GM18511 (cell line): ENCODE results near the gene KRT84.
"Not testable (repeated sequence)": the region's sequence is repeated elsewhere in the genome, so short reads cannot be mapped to it uniquely, and the experiment has no call there.

ENCODE experiments used
- ATAC-seq: cut with Tn5 transposase; IDR thresholded peaks from one replicate; pipeline ENCODE4 v1.9.1; 2021; ENCODE audit warnings: mild to moderate bottlenecking, moderate library complexity; ENCODE audit not compliant: unreplicated experiment

KRT84 gene

GRCh38 chr12:52345041-52345440, 40.4 kb downstream of the KRT84 start:
- not testable (repeated sequence) for ATAC-seq

- no peak for ATAC-seq
Measured at GRCh38 chr12:52344111-52344510, 41.3 kb downstream of the KRT84 start.

- no peak for ATAC-seq
Measured at GRCh38 chr12:52343550-52343949, 41.9 kb downstream of the KRT84 start.

GRCh38 chr12:52342781-52343490, 42.5 kb downstream of the KRT84 start:
- ATAC-seq: no peak

- ATAC-seq: no peak
Measured at GRCh38 chr12:52341066-52341580, 44.3 kb downstream of the KRT84 start.

DNA sequence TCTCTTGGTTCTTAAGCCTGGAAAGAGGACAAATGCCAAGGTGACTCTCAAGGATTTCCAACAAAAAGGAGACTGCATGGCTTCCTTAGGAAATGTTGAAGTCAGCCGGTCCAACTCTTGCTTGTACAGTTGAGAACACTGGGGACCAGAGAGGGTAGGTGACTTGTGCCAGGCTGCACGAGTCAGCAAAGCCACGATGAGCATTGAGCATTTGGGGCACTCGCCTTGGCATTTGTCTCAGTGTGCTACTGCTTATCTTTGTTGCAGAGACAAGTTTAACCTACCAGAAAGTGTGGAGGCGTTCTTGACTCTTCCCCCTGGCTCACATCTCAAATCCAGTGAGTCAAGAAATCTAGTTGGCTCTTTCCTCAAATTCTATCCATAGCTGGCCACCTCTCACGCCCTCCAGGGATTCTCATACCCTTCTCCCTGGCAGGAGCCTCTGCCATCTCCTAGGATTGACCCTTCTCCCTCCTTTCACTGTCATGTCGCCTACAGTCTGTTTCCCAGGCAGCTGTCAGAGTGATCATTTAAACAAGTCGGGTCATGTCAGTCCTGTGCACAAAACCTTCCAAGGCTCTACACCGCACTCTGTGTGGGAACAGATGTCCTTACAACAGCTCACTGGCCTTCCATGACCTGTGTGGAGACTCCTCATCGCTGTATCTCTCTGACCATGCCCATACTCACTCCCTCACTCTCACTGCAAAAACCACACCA, 47.1 kb downstream of the KRT84 start:
- ATAC-seq: no peak

GRCh38 chr12:52337054-52337453, 48.4 kb downstream of the KRT84 start:
- no peak for ATAC-seq

DNA sequence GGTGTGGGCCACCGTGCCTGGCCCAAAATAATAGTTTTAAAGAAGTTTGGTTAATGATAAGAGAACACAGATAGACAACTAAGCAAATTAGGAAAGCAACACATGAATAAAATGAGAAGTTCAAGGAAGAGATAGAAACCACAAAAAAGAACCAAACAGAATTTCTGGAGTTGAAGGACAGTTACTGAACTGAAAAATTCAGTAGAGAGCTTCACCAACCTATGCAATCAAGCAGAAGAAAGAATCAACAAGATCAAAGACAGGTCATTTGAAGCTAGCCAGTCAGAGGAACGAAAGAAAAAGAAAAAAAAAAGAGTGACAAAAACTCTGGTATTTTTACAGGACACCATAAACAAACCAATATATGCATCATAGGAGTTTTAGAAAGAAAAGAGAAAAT, 48.8 kb downstream of the KRT84 start:
- no peak for ATAC-seq

- no peak for ATAC-seq
Measured at GRCh38 chr12:52335598-52336262, 49.7 kb downstream of the KRT84 start.

GRCh38 chr12:52334185-52334584, 51.3 kb downstream of the KRT84 start:
- ATAC-seq: no peak

- ATAC-seq: no peak
Measured at GRCh38 chr12:52333321-52333720, 52.1 kb downstream of the KRT84 start.

DNA sequence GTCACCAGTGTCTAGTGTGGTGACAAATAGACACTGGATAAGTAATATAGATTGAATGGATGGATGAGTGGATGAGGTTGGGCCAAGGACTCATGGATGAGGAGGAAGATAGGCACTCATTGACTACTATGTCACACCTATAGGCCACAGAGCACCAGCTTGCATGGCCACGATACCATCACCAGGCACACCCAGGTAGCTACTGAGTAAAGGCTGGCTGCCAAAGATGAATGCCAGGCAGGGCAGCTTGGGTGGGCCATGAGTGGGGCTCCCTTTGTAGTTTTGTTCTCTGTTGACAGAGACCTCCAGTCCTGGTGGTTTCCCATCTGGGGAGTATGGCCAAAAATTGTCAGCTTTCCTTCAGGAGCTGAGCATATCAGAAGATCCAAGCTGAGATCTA, 53.1 kb downstream of the KRT84 start:
- ATAC-seq: no peak

- ATAC-seq: no peak
Measured at GRCh38 chr12:52331833-52332232, 53.6 kb downstream of the KRT84 start.

- no peak for ATAC-seq
Measured at GRCh38 chr12:52331039-52331438, 54.4 kb downstream of the KRT84 start.

- ATAC-seq: no peak
Measured at GRCh38 chr12:52327830-52328500, 57.5 kb downstream of the KRT84 start.
